ENCODE data around the gene DNM2.

- no peak for TF ChIP-seq FOXM1 (IDR thresholded peaks at IDR 0.05; ENCODE audit: borderline replicate concordance)
- no peak for TF ChIP-seq LEF1 (IDR thresholded peaks at IDR 0.05; ENCODE audit: borderline replicate concordance)
- no peak for TF ChIP-seq TARDBP (IDR thresholded peaks at IDR 0.05)
- TF ChIP-seq BHLHE40 (IDR thresholded peaks at IDR 0.05; ENCODE audit: borderline replicate concordance): no peak
- TF ChIP-seq ARNT (IDR thresholded peaks at IDR 0.05): no peak
- no peak for TF ChIP-seq ZNF384 (IDR thresholded peaks at IDR 0.05)
- no peak for TF ChIP-seq SP1 (IDR thresholded peaks at IDR 0.05)
Measured at GRCh38 chr19:10796653-10797052, 78.8 kb downstream of the DNM2 start.

Measured in HEK293T (cell line).